OCI-LY3 (cell line): ENCODE results near the gene IAH1.

Experiments
- CTCF ChIP-seq: fragments of 200-600, 300-600 bp; sonication (generic); IDR thresholded peaks from 2 replicates; pipeline ENCODE4 v1.5.1; 2014; ENCODE audit warnings: antibody characterized with exemption, low read length, low read depth
- EZH2phosphoT487 ChIP-seq: fragments of 200-600 bp; shearing (Covaris generic); IDR thresholded peaks from 2 replicates; pipeline ENCODE4 v1.6.1; 2018; ENCODE audit warnings: antibody characterized with exemption, mixed run types, low read depth

DNA sequence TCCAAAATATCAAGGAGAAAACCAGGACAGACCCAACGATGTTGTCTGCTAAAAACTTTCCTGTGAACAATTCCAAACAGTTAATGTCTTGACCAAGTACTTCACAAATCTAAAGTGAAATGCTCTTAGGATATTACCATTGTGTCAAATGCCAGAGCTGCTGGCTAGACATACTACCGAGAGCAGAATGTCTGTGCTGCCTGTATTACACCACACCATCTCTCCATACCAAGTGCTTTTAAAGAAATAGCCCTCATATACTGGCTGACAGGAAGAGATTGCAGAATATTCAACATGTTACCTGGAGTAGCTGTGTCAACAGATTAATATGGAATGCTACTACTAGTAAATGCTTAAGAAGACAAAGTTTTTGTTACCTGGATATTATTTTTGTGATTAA, 18.6 kb downstream of the IAH1 start:
- no peak for TF ChIP-seq CTCF
- TF ChIP-seq EZH2phosphoT487: no peak
